Astrocyte of the spinal cord (primary cell): ENCODE results near the gene TSC22D2.

Experiments used
- DNase-seq: peaks from one replicate; pipeline ENCODE4 v3.0.0; 2011; ENCODE audit warnings: low read depth, low spot score
- H3K4me3 ChIP-seq: 2 replicates; pipeline ENCODE4 v1.5.1; 2011; ENCODE audit warnings: low read depth, mild to moderate bottlenecking, low read length, moderate library complexity
- CTCF ChIP-seq: IDR thresholded peaks from 2 replicates; pipeline ENCODE4 v1.5.1; 2012; ENCODE audit warnings: low read depth, mild to moderate bottlenecking, low read length, inconsistent platforms
- in situ Hi-C: cut with HindIII; loops from 2 replicates; pipeline ENCODE4 v1.10.0; 2017; ENCODE audit warnings: low sequenced_read_pairs

Gene TSC22D2

GRCh38 chr3:150515210-150515609 is 107.1 kb downstream of the TSC22D2 start:
- H3K4me3 ChIP-seq: no peak overlapping the region
- TF ChIP-seq CTCF: no peak
- in situ Hi-C loops: no loop called here
- DNase-seq: no peak
